HG03064 (cell line): ENCODE measurements around the gene CDON.

Experiments
- ATAC-seq: cut with Tn5 transposase; IDR thresholded peaks from one replicate; pipeline ENCODE4 v1.9.1; 2021; ENCODE audit warnings: low read depth; ENCODE audit not compliant: unreplicated experiment

Gene CDON

GRCh38 chr11:126083829-126084607 is 21.4 kb upstream of the CDON start:
- ATAC-seq, result no peak

- no peak for ATAC-seq
Measured at GRCh38 chr11:126082251-126083109, 19.8 kb upstream of the CDON start.

- no peak for ATAC-seq
Measured at GRCh38 chr11:126081915-126082250, 19.2 kb upstream of the CDON start.

- no peak for ATAC-seq
Measured at GRCh38 chr11:126080161-126080941, 17.7 kb upstream of the CDON start.

GRCh38 chr11:126079621-126080124 is 17.0 kb upstream of the CDON start:
- no peak for ATAC-seq

- no peak for ATAC-seq
Measured at GRCh38 chr11:126076641-126077040, 14.0 kb upstream of the CDON start.

- ATAC-seq, result no peak
Measured at GRCh38 chr11:126072801-126073594, 10.3 kb upstream of the CDON start.

- ATAC-seq, result no peak
Measured at GRCh38 chr11:126072141-126072741, 9.6 kb upstream of the CDON start.

- no peak for ATAC-seq
Measured at GRCh38 chr11:126063507-126063852, 814 bp upstream of the CDON start.

GRCh38 chr11:126061707-126062678 is 673 bp downstream of the CDON start:
- peak; percentile 4 for ATAC-seq

- no peak for ATAC-seq
Measured at GRCh38 chr11:126060757-126061171, 1.9 kb downstream of the CDON start.

GRCh38 chr11:126059238-126059781 is 3.4 kb downstream of the CDON start:
- no peak for ATAC-seq

GRCh38 chr11:126058105-126058874 is 4.4 kb downstream of the CDON start:
- ATAC-seq, result no peak

GRCh38 chr11:126054882-126055281 is 7.8 kb downstream of the CDON start:
- ATAC-seq, result no peak

- ATAC-seq, result no peak
Measured at GRCh38 chr11:126054408-126054807, 8.3 kb downstream of the CDON start.

GRCh38 chr11:126053415-126054286 is 9.0 kb downstream of the CDON start:
- ATAC-seq, result no peak

GRCh38 chr11:126051117-126051516 is 11.5 kb downstream of the CDON start:
- ATAC-seq, result no peak
